GM10266 (cell line): ENCODE measurements around the gene ALKBH3.

Experiments used
- DNase-seq: peaks from one replicate; pipeline ENCODE4 v3.0.0; 2012; ENCODE audit errors: extremely low spot score
- TF ChIP-seq, protein P1 (sequence below): IDR thresholded peaks from 2 replicates; pipeline ENCODE4 v1.5.1; 2012; ENCODE audit warnings: mild to moderate bottlenecking, low read depth; ENCODE audit not compliant: control insufficient read depth, insufficient read depth; ENCODE audit errors: missing control alignments

Gene ALKBH3

DNA sequence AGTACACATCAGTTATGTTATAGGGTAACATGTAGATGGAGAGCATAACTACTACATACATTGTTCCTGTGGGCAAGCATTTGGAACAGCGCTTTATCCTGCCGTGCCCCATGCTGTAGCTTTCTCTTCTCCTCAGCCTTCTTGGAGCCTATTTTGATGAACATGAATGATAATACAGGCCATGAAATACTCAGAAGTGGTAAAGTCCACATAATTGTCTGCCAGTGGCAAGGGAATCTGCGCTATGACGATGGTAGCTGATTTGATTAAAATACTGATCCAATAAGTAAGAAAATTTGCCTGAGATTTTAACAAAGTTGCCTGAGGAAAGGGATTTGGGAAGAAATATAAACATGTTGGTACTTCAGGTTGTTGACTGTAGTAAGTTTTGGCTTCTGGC, 23.3 kb downstream of the ALKBH3 start:
- DNase-seq, result no peak
- TF ChIP-seq, protein P1, sequence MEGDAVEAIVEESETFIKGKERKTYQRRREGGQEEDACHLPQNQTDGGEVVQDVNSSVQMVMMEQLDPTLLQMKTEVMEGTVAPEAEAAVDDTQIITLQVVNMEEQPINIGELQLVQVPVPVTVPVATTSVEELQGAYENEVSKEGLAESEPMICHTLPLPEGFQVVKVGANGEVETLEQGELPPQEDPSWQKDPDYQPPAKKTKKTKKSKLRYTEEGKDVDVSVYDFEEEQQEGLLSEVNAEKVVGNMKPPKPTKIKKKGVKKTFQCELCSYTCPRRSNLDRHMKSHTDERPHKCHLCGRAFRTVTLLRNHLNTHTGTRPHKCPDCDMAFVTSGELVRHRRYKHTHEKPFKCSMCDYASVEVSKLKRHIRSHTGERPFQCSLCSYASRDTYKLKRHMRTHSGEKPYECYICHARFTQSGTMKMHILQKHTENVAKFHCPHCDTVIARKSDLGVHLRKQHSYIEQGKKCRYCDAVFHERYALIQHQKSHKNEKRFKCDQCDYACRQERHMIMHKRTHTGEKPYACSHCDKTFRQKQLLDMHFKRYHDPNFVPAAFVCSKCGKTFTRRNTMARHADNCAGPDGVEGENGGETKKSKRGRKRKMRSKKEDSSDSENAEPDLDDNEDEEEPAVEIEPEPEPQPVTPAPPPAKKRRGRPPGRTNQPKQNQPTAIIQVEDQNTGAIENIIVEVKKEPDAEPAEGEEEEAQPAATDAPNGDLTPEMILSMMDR, result no peak

DNA sequence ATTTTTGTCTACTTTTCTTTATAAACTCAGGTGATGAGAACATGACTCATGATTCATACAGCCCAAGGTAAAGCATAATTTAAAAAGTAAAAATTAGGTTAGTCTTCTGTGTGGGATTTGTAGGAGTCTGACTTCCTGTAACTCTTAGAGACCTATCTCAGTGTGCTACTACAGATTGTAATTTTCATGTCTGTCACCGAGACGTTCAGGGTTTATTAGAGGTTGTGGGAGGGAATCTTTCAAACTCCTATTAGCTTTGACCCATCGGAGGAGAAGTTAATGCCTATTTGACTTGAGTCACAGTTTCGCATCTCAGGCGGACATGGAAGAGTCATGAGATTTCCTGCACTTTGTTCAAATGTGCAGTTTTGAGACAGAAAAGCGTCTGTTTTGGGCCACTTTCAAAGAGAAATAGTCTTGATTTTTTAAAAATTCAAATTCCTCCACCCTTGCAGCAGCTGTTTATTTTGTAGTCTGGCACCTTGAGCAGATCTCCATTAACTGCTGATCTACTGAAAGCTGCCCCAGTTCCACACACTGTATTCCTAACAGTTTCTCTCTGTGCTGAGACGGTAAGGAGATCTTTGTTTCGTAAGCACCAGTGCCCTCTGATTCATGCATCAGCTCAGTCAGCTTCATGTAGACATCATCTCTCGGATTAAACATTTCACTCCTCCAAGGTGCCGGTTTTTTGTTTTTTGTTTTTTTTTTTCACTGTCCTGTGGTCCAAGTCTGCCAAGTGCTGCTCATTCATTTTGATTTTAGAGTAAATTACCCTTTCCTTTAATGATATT, 24.3 kb downstream of the ALKBH3 start:
- DNase-seq, result no peak

DNA sequence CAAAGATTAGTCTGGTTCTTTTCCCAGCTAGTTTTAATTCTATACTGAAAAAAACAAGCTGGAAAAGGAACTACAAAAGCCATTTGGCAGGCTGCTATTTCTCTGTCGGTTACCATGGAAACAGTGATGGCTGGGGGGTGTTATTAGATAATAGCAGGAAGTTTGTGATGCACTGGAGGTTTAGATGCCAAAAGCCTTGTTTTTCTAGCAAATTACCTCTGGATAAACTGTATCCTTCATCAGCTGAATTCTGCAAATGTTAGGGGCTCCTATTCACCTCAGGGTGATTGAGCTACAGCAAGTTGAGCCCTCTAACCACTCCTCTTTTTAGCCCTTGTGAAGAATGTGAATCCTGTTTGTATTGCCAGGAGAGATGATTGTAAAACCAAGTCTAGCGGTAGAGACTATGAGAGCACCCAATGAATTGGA, 25.2 kb downstream of the ALKBH3 start:
- no peak for DNase-seq
- TF ChIP-seq, protein P1, result no peak

More for the DNA sequence above, 24.3 kb downstream of the ALKBH3 start:
- TF ChIP-seq, protein P1, result no peak

DNA sequence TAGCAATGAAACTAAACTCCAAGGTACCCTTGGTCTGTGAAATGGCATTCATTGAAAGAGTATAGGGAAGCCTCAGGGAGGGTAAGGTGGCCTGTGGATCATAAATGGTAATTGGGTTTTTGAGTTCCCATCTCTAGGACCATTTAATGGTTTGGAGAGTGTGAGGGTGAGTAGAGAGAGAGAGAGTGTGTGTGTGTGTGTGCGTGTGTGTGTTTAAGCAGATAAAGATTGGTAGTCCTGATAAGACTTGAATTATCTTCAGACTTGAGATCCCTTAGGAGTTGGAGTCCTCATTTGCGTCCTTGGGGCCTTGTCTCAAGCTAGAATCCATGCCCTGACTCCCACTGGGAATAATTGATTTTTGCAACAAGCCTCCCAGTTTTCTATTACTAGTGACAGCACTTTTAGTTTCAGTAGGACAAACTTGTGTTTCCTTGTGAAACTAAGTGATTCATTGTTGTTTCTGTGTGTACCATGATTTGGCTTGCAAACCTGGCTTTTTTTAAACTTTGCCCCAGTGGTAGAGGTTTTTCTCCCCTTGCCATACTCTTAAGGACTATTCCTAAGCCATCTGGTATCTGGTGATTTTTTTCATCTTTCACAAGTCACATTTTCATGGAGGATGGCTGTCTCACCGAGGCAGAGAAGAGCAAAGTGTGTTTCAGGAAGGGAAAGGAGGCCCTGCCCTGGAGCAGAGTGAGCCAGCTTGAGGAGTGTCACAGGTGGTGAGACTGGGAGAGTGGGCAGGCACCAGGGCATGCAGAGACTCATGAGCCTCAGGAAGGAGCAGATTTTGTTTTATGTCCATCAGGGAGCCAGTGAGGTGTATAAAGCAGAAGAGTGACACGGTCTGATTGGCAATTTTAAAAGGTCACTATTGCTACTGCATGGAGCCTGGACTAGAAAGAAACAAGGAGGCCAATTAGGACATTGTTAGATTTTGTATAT, 26.7 kb downstream of the ALKBH3 start:
- TF ChIP-seq, protein P1, result no peak
- no peak for DNase-seq

DNA sequence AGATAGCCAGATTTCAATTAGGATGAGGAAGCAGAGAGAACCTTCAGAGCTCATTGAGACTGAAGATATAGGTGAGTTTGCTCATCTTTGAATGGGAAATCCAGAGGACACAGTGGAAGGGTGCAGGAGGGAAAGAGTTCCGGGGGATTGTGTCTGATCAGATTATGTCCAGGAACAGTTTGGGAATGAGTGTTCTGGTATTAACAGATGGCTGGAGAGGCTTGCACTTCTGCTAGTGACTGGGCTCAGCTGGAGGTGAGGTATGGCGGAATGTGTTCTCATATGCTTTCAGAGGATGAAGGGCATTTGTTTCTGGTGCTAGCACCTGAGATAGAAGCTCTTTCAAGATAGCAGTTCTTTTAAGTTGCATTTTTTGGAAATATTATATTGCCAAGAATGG, 27.6 kb downstream of the ALKBH3 start:
- DNase-seq, result no peak
- TF ChIP-seq, protein P1, result no peak

DNA sequence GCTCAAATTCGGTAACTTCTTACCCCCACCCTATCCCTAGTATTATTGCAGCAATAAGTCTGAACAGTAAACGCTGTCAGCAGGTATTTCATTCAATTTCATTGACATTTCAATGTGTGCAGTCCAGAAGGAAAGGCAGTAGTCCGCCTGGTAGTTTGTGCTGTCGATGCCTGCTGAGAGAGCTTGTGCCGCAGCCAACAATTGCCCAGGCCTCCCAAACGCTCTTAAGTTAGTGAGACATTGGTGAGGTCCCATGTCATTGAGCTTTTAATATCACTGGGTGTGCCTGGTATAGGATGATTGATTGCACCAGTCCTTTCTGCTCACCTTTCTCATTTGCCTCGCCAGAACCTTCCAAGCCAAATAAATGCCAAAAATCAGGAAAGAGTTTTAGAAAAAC, 28.1 kb downstream of the ALKBH3 start:
- DNase-seq, result no peak
- TF ChIP-seq, protein P1, result no peak
